ENCODE results near the gene TMEM101.
A peak's percentile ranks its signal among the peaks of the same experiment; 100 is the strongest.
"Not testable (repeated sequence)": the region's sequence is repeated elsewhere in the genome, so short reads cannot be mapped to it uniquely, and the experiment has no call there.

Gene TMEM101

DNA sequence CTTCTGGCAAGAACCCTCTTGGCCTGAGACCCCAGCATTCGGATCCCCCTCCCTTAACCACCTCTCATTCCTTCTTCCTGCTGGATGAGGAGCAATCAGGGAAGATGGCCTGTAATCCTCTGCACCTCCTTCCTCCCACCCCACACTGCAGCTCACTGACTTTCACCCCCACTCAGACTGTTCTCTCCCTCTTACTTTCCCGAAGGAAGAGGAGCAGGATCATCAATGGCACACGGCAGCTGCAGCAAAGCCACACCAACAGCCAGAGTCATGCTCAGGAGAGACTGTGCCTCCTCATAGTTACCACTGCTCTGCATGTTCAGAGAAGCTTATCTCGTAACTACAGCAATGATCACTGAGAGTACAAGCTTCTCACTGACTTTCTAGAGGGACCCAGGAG is 10.1 kb upstream of the TMEM101 start:
- FAIRE-seq (no peak), DNase-seq (ENCODE audit: extremely low spot score, insufficient read length, low read depth) (no peak)

DNA sequence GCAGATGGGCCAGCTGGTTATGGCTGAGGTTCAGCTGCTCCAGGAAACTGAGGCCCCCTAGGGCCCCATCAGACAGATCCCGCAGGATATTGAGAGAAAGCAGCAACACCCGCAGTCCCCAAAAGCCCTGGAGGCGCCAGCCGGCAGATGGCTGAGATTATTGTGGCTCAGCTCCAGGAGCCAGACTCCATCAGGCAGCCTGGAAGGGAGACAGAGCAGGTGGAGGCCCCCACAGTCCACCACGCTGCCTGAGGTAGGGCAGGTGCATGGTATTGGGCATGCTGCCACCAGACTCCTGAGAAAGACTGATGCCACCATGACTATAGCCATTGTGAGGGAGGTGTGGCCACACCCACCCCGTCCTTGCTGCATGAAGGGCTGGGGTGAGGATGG is 9.5 kb upstream of the TMEM101 start:
- DNase-seq (ENCODE audit: extremely low spot score, insufficient read length, low read depth) (no peak), FAIRE-seq (no peak)

DNA sequence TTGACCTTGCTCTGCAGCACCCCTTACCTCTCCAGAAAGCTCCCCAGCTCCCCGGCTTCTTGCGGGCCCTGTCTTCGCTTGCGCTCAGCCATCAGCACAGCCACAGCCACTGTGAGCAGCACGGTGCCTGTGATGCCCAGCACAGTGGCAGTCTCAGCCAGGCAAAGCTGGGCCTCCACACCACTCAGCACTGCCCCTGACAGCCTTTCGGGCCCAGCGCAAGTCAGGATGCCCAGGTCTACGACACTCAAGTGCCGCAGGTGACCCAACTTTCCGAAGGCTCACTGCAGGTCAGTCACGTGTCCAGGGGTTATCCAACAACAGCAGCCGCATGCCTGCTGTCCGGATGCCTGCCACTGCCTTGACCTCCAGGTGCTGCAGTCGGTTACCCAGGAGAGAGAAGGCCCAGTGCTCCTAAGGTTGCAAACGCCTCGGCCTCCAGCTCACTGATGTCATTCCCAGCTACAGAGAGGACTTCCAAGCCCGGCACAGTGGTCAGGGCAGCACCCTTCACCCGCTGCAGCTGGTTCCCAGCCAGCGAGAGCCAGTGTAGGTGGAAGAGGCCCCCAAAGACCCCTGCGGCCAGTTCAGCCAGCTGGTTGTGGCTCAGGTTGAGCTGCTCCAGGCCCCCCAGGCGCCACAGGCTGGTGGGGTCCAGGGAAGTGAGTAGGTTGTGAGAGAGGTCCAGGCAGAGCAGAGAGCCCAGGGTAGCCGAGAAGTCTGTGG is 8.9 kb upstream of the TMEM101 start:
- DNase-seq (ENCODE audit: extremely low spot score, insufficient read length, low read depth) (no peak), FAIRE-seq (no peak)

DNA sequence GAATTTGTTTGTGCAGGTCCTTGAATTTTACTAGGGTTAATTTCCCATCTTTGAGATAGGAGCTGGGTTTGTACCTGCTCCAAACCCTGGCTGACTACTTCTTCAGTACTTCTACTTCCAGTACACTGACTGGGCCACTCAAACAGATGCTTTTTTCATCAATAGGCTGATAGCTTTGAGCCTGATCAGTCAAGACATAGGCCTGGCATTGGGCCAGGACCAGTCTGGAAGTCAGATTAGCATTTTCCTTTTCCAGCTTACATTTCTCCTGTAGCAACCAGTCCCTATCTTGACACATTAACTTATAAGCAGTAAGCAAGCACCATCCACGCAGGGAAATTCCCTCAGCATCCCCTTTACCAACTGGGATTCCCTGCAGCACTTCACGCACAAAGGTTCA is 7.5 kb upstream of the TMEM101 start:
- FAIRE-seq (no peak), DNase-seq (ENCODE audit: extremely low spot score, insufficient read length, low read depth) (no peak)

DNA sequence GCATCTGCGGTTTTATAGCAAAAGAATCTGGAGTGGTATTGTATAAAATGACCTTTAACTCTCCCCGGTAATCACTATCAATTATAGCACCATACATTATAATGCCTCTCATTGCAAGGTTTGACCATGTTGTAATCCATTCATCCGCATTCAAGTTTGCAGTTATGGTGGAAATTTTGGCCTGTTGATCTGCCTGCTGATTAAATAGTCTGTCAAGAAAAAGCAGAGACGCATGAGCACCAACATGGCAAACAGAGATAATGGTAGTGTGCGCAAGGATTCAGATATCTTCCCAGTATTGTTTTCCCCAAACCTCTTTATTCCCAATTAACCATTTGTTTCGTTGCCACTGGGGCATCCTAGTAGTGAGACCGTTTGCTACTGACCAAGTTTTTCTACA is 6.5 kb upstream of the TMEM101 start:
- not testable (repeated sequence) for FAIRE-seq; DNase-seq (ENCODE audit: extremely low spot score, insufficient read length, low read depth)

DNA sequence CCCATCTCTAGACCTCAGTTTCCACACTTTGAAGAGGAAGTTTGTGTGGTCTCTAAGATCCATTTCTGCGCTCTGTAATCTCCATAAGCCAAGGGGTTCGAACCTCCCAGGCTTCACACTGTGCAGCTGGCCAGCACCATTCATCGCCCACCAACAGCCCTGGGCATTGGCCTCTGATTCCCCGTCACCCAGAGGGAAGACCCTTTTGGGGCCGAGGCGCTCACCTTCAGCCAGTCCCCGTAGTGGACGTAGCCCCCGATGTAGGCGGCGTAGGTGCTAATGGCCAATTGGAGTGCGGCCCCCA is 678 bp downstream of the TMEM101 start:
- DNase-seq (ENCODE audit: extremely low spot score, insufficient read length, low read depth), result no peak
- no peak for FAIRE-seq

DNA sequence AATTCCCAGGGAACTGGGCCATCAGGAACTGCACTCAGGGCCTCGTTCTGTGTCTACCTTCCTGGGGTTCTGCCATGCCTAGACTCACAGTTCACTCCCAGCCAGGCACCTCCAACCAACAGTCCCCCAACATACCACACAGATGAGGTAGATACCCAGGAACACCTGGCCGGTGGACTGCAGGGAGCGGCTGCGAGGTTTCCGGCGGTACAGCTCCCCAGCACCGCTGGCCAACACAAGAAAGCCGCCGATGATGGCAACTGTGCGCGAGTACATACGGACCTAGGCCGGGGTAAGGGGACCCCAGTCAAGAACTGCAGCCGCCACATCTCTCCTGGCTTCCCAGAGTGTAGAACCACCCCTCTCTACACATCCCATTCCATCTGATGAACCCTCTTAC is 1.9 kb downstream of the TMEM101 start:
- no peak for FAIRE-seq

DNA sequence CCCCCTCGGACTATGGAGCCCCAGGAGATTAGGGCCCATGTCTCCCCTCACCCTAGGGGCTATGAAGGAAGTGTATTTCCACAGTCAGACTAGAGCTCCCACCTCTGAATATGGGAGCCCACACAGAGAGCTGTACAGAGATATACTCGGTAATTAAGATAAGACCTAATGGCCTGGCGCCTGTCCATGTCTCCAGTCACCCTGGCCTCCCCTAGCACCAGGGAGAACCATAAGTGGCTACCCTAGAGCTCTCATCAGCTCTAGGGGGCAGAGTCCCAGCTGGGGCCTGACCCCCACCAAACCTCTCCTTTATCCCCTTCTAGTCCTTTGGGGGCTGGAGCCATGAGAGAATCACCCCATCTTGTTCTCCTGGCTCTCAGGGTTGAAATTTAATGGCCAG is 2.4 kb downstream of the TMEM101 start:
- FAIRE-seq, result no peak
- no peak for DNase-seq (ENCODE audit: extremely low spot score, insufficient read length, low read depth)

More for the DNA sequence above, 1.9 kb downstream of the TMEM101 start:
- no peak for DNase-seq (ENCODE audit: extremely low spot score, insufficient read length, low read depth)

DNA sequence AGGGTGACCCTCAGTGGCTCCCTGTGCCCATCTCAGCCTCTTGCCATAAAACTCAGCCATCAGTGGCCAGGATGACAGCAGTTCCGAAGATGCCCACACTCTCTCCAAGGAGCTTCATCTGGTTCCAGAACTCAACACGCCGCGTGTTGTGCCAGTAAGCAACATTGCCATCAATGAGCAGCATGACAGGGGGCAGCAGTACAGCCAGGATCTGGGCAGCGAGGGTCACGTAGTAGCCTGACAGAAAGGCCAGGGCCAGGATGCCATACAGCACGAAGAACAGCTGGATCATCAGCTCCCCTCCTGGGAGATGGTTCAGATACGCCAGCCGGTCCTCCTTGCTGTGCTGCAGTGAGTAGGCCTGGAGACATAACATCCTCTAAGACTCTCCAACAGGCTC is 2.9 kb downstream of the TMEM101 start:
- no peak for DNase-seq (ENCODE audit: extremely low spot score, insufficient read length, low read depth)
- FAIRE-seq, result no peak

DNA sequence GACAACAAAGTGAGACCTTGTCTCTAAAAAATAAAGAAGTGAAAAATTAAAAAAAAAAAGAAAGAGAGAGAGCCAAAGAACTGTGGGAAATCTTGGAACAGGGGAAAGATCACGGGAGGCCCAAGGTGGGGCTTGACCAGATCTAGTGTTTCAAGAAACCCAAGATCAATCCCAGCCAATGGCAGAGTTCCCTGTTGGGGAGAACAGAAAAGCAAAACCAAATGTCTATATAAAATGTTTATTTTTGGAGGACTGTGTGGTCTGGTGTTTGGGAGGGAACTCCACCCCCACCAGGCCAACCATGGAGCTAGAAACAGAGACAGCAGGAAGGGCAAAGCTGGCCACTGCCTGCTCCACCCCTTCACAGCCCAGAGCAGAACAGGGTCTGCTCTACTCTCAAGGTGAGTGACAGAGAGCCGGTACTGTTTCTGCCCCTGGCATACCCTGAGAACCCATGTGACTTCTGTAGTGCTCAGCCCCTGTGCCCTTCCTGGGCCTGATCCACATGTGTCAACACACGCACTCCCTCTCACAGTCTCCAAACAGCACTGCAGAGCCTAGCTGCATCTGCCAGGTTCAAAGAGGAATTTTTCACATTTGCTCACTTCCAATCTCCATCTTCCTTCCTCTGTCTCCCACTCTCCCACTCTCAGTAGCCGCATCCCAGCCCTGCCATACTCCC is 3.7 kb downstream of the TMEM101 start:
- no peak for DNase-seq (ENCODE audit: extremely low spot score, insufficient read length, low read depth)
- no peak for FAIRE-seq

DNA sequence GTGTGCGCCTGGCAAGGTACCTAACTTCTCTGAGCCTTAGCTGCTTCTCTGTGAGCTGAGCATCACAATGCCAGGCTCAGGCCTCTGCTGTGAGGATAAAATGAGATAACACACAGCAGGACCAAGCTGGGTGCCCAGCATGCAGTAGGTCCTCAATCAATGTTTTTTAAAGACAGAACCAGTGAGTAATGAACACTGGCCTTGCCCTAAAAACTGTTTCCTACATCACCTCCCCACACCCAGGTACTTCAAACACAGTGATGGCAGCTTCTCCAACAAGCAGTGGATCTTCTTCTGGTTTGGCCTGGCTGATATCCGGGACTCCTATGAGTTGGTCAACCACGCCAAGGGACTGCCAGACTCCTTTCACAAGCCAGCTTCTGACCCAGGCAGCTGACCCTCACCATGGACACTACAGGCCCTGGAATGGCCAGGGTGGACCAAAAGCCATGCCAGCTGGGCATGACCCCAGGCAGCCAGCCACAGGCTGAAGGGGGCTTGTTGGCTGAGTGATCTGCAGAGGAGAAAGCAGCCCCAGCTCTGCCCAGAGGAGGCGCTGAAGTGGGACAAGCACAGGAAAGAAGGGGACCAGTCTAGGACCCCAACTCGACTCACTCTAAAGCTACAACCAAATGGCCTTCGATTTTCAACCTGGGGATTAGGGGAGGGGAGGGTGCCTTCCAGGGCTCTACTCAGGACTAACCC is 6.4 kb downstream of the TMEM101 start:
- FAIRE-seq, result no peak

DNA sequence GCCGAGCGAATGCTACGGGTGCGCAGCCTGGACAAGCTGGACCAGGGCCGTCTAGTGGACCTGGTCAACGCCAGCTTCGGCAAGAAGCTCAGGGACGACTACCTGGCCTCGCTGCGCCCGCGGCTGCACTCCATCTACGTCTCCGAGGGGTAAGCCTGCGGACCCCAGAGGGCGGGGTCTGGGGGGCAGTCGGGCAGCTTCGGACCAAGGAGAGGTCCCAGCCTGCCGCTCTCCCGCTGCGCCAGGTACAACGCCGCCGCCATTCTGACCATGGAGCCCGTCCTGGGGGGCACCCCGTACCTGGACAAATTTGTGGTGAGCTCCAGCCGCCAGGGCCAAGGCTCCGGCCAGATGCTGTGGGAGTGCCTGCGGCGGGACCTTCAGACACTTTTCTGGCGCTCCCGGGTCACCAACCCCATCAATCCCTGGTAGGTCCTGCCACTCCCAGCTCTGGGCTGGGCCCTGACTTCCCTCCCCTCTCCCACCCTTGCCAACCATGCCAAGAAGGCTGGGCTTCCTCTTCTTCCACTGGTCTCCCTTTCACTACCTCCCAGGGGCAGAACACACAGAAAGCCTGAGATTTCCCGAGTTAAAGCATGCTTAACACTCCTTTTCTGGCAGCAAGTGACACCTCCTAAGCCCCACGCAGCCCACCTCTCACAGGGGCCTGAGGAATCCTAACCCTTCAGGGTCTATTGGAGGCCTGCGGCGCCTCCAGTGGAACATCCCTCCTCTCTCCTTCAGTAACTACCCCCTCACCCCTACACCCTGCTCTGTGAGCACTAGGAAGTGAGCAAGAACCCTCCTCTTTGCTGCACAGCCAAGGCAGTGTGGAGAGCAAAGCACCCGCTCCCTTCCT is 7.2 kb downstream of the TMEM101 start:
- DNase-seq (ENCODE audit: extremely low spot score, insufficient read length, low read depth), result no peak

More for the DNA sequence above, 6.4 kb downstream of the TMEM101 start:
- no peak for DNase-seq (ENCODE audit: extremely low spot score, insufficient read length, low read depth)

DNA sequence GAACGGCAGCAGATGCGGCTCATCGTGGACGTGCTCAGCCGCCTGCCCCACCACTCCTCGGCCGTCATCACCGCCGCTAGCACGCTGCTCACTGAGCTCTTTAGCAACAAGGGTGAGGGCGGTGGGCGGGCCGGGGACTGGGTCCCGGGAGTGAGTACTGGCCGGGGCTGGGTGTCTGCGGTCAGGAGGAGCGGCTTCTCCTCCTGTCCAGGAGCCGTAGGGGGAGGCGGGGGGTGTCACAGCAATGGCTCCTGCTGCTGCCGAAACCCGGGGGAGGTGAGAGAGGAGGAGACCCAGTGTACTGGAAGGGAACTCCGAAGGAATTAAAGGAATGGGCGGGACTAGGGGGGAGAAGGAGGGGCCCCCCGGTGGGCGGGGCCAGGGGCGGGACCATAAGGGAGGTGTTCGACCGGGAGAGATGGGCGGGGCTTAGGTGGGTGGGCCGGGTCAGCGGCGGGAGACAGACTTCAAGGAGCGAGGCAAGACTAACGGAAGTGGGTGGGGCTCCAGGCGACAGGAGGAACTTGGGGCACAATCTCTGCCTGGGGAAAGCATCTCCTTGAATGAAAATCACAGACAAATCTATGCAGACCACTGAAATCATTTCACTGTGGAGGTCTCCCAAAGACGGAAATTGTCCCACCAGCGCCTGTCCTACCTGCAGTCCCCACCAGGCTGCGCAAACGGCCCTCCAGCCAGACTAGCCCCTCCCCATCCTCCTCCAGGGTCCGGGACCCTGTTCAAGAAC is 8.0 kb downstream of the TMEM101 start:
- peak; percentile 99 for DNase-seq (ENCODE audit: extremely low spot score, insufficient read length, low read depth)
- peak; percentile 96 for FAIRE-seq

More for the DNA sequence above, 7.2 kb downstream of the TMEM101 start:
- no peak for FAIRE-seq

DNA sequence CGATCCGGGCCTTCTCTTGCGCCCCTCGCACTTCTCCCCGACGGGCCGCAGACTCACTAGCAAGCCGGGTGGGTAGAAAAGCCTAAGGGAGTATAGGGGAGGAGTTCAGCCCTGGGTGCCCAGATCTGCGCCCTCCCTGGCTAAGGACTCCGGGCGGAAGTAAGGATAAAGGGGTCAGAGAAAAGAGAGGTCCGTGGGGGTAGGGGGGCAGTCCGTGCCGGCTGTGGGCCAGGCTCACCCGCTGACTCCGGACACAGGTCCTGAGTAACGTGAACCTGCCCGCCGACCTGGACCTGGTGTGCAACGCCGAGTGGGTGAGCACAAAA is 8.5 kb downstream of the TMEM101 start:
- DNase-seq (ENCODE audit: extremely low spot score, insufficient read length, low read depth), result no peak

DNA sequence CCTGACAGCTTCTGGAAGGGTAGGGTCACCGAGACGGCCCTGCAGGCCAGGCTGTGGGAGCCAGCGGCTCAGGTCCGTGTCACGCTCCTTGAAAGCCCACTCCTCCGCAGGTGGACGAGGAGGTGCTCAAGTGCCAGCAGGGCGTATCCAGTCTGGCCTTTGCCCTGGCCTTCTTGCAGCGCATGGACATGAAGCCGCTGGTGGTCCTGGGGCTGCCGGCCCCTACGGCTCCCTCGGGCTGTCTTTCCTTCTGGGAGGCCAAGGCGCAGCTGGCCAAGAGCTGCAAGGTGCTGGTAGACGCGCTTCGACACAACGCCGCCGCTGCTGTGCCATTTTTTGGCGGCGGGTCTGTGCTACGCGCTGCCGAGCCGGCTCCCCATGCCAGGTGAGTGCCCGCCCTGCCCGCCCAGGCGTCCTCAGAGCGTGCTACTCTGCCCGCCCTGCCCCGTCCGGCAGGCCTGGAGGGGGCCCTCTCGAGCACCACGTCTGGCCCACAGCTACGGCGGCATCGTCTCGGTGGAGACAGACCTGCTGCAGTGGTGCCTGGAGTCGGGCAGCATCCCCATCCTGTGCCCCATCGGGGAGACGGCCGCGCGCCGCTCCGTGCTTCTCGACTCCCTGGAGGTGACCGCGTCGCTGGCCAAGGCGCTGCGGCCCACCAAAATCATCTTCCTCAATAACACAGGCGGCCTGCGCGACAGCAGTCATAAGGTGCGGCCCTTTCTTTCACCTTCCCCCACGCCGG is 9.1 kb downstream of the TMEM101 start:
- DNase-seq (ENCODE audit: extremely low spot score, insufficient read length, low read depth), result no peak
- no peak for FAIRE-seq

More for the DNA sequence above, 8.5 kb downstream of the TMEM101 start:
- no peak for FAIRE-seq

DNA sequence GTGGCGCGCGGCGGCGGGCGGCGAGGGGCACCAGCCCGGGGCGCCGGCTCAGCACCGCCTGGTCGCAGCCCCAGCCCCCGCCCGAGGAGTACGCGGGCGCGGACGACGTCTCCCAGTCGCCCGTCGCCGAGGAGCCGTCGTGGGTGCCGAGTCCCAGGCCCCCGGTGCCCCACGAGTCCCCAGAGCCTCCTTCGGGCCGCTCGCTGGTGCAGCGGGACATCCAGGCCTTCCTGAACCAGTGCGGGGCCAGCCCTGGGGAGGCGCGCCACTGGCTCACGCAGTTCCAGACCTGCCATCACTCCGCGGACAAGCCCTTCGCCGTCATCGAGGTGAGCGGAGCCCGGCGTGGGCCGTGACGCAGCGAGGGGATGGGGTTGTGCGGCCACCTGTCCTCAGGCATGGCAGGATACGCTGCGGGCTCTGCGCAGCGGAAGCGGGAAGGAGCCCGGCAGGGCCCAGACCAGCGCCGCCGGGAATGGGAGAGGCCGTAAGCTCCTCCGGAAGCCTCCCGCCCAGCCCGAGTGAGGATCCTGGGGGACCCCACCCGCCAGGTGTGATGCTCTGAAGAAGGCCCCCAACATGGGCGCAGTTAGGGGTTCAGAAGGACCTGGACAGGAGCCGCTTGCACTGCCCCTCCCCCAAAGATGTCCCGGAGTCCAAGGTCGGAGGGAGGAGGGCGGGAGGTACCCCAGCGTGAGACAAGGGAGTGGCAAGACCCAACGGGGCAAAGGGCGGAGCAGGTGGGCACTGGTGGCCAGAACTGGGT is 9.8 kb downstream of the TMEM101 start:
- no peak for DNase-seq (ENCODE audit: extremely low spot score, insufficient read length, low read depth)
- no peak for FAIRE-seq

DNA sequence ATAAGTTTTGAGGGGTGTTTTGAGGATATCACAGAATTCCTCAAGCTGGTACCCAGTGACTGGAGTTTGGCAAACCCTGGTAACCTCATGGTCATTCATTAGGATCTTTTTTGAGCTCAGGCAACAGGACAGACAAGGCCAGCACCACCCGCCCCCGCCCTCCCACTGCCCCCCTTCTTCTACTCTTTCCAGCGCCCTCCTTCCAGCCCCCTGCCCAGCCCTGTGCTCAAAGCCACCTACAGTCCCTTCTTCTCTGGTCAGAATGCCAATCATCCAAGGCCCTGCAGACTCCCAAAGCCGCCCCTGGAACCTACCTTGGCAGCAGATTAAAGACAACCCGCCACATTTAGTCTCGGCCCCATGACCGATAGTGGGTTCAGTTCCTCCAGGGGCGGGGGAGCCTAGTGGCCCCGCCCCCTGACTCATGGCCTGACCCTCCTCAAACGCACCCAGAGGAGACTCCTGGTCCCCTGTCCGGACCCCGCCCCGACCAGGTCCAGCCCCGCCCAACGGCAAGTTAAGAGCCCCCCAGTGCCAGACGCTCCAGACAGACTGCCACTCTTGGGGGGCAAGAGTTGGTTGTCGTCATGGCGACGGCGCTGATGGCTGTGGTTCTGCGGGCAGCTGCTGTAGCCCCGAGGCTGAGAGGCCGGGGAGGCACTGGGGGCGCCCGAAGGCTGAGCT is 10.5 kb downstream of the TMEM101 start, which contains the start of gene NAGS:
NAGS (plus strand) TSS at position 546 of the 684 bp plus-strand sequence; CDS start at position 588, 42 bp downstream.
- FAIRE-seq (no peak), DNase-seq (ENCODE audit: extremely low spot score, insufficient read length, low read depth) (no peak)
